GM12872 (cell line): ENCODE measurements around the gene LRBA.

Source experiments
- CTCF ChIP-seq: IDR thresholded peaks from 3 replicates; pipeline ENCODE4 v1.5.1; 2011; ENCODE audit warnings: low read depth, mild to moderate bottlenecking, low read length, moderate library complexity; ENCODE audit not compliant: insufficient read depth

The LRBA gene

GRCh38 chr4:150950657-150951288 is 64.3 kb downstream of the LRBA start:
- TF ChIP-seq CTCF, result no peak

- TF ChIP-seq CTCF, result no peak
Measured at GRCh38 chr4:150949943-150950342, 65.1 kb downstream of the LRBA start.

GRCh38 chr4:150949342-150949741 is 65.7 kb downstream of the LRBA start:
- no peak for TF ChIP-seq CTCF

- TF ChIP-seq CTCF, result no peak
Measured at GRCh38 chr4:150948710-150949109, 66.4 kb downstream of the LRBA start.

- no peak for TF ChIP-seq CTCF
Measured at GRCh38 chr4:150948074-150948473, 67.0 kb downstream of the LRBA start.

- TF ChIP-seq CTCF, result no peak
Measured at GRCh38 chr4:150944660-150945059, 70.4 kb downstream of the LRBA start.

GRCh38 chr4:150943818-150944217 is 71.3 kb downstream of the LRBA start:
- TF ChIP-seq CTCF, result no peak

- no peak for TF ChIP-seq CTCF
Measured at GRCh38 chr4:150943126-150943525, 72.0 kb downstream of the LRBA start.
